ENCODE results near the gene NUTM2E.
"Not testable (repeated sequence)": the region's sequence is repeated elsewhere in the genome, so short reads cannot be mapped to it uniquely, and the experiment has no call there.

DNA sequence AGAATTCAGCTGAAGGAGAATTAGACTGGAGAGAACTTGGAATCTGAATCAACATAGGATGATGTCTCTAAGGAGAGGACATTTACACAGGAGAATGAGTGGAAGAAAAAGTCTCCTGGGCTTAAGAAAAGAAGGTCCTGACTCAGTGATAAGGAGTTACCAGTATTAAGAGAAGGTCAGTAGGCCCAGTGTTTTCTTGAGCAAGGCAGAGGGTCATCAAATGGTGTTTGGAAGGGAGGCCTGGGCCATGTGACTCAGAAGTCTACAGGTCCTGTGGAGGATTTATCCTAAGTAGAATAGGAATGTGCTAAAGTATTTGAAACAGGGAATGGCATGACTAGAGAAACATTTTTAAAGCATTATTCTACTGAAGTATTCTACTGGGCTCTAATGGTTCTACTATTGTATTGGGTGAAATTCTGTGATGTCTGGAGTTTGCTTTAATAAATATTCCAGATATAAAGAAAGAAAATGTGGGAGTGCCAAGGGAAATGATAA lies 39.0 kb upstream of the NUTM2E start:
- TF ChIP-seq, protein P1, sequence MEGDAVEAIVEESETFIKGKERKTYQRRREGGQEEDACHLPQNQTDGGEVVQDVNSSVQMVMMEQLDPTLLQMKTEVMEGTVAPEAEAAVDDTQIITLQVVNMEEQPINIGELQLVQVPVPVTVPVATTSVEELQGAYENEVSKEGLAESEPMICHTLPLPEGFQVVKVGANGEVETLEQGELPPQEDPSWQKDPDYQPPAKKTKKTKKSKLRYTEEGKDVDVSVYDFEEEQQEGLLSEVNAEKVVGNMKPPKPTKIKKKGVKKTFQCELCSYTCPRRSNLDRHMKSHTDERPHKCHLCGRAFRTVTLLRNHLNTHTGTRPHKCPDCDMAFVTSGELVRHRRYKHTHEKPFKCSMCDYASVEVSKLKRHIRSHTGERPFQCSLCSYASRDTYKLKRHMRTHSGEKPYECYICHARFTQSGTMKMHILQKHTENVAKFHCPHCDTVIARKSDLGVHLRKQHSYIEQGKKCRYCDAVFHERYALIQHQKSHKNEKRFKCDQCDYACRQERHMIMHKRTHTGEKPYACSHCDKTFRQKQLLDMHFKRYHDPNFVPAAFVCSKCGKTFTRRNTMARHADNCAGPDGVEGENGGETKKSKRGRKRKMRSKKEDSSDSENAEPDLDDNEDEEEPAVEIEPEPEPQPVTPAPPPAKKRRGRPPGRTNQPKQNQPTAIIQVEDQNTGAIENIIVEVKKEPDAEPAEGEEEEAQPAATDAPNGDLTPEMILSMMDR (IDR thresholded peaks at IDR 0.05) = not testable (repeated sequence)
- not testable (repeated sequence) for TF ChIP-seq EP300 (IDR thresholded peaks at IDR 0.05)
